ENCODE data around the gene UBR3.

The UBR3 gene

DNA sequence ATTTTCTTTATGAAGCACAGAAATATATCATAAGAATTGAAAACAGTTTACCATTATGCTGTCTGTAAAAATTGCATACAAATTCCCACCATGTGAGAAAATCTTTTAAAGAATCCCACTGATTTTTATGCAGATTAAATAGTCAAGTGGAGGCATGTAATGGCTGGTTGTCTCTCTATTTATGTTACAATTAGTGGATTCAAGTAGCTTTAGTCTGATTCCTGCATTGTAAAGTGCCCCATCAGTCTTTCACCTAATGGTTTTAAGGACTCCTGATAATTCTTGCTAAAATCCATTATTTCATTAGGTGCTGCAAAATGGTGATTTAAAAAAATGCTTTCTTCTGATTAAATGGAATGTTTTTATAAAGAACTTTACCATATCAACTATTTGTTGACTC lies 202.3 kb downstream of the UBR3 start:
- DNase-seq (ENCODE audit: low spot score), result no peak
- TF ChIP-seq, protein P1, sequence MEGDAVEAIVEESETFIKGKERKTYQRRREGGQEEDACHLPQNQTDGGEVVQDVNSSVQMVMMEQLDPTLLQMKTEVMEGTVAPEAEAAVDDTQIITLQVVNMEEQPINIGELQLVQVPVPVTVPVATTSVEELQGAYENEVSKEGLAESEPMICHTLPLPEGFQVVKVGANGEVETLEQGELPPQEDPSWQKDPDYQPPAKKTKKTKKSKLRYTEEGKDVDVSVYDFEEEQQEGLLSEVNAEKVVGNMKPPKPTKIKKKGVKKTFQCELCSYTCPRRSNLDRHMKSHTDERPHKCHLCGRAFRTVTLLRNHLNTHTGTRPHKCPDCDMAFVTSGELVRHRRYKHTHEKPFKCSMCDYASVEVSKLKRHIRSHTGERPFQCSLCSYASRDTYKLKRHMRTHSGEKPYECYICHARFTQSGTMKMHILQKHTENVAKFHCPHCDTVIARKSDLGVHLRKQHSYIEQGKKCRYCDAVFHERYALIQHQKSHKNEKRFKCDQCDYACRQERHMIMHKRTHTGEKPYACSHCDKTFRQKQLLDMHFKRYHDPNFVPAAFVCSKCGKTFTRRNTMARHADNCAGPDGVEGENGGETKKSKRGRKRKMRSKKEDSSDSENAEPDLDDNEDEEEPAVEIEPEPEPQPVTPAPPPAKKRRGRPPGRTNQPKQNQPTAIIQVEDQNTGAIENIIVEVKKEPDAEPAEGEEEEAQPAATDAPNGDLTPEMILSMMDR (IDR thresholded peaks at IDR 0.05; ENCODE audit: extremely low read depth, missing control alignments), result no peak

DNA sequence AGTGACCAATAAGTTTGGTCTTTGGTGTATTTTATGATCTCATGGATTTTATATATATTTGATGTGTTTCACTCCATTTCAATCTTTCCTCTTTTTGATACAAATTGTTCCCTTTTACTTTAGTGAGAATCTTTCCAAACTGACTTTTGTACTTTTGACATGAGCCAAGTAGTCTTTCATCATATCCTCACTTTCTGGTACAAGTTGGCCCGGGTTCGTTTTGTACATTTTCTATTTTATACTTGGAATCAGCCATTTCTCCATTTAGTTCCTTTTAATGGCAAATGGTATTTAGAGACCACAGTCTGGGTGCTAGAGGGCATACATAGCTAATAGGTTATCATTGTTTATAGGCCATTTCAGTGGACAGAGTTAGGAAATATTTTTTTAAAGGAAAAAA lies 202.8 kb downstream of the UBR3 start:
- no peak for DNase-seq (ENCODE audit: low spot score)
- TF ChIP-seq, protein P1 (IDR thresholded peaks at IDR 0.05; ENCODE audit: extremely low read depth, missing control alignments), result no peak

DNA sequence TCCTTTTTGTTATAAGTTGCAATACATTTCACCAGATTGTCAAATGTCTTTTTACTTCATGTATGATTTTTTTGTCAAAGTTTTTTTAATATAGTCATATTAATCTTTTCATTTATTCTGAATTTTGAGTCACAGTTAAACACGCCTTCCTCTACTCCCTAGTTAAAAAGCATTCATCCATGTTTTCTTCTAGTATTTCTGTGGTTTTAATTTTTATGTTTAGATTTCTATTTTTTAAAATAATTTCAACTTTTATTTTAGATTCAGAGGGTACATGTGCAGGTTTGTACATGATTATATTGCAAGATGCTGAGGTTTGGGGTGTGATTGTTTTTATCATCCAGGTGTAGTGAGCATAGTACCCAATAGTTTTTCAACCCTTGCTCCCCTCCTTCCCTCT lies 204.0 kb downstream of the UBR3 start:
- DNase-seq (ENCODE audit: low spot score), result no peak
- TF ChIP-seq, protein P1 (IDR thresholded peaks at IDR 0.05; ENCODE audit: extremely low read depth, missing control alignments), result no peak

DNA sequence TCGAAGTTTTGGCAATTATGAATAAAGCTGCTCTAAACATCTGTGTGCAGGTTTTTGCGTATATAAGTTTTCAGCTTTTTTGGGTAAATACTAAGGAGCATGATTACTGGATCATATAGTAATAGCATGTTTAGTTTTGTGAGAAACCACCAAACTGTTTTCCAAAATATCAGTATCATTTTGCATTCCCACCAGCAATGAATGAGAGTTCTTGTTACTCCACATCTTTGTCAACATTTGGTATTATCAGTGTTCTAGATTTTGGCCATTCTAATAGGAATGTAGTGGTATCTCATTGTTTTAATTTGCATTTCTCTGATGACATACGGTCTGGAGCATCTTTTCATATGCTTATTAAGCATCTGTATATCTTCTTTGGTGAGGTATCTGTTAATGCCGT lies 207.3 kb downstream of the UBR3 start:
- TF ChIP-seq, protein P1 (IDR thresholded peaks at IDR 0.05; ENCODE audit: extremely low read depth, missing control alignments), result no peak
- no peak for DNase-seq (ENCODE audit: low spot score)

DNA sequence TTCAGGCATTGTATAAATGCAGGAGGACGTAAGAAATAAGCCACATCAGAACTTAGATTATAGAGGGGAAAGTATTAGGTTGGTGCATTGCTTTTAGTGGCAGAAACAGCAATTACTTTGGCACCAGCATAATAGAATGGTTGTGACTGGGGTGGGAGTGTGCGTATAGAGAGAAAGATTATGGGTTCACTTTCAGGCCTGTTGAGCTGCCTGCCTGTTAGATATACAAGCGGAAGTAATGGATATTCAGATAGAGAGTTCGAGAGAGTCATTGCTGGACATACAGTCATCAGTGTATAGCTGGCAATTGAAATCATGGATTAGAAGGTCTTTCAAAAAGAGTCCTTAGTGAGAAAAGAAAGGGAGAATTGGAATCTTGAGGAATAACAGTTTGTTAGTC lies 211.5 kb downstream of the UBR3 start:
- no peak for DNase-seq (ENCODE audit: low spot score)
- TF ChIP-seq, protein P1 (IDR thresholded peaks at IDR 0.05; ENCODE audit: extremely low read depth, missing control alignments), result no peak

DNA sequence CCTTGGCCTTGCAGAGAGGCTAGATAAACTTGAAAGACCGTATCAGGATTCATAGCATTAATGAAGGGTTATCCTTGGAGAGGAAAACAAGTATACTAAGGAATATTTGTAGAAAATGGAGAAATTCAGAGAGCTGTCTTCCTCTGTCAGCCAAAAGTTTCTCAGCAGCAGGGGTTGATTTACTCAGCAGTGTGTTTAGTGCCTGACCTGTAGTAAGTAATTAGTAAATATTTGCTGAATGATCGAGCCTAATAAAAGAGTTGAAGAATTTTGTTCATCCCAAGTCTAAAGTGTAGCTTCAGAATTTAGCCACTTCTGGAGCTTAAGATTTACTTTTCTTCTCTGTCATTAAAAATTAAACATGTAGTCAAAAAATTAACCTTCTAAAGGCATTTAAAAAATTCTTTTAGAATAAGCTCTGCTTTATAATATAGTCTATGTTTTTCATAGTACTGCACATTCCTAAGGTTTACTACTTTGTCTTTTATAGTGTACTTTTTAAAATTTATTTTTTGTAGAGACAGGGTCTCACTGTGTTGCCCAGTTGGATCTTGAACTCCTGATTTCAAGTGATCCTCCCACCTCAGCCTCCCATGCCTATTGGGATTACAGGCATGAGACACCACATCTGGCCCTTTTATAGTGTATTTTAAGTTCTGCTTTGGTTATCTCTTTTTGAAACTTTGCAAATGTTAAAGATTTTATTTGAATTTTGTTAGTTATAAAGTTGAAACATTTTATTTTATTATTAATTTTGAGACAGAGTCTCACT lies 212.3 kb downstream of the UBR3 start:
- TF ChIP-seq, protein P1 (IDR thresholded peaks at IDR 0.05; ENCODE audit: extremely low read depth, missing control alignments), result no peak
- no peak for DNase-seq (ENCODE audit: low spot score)

DNA sequence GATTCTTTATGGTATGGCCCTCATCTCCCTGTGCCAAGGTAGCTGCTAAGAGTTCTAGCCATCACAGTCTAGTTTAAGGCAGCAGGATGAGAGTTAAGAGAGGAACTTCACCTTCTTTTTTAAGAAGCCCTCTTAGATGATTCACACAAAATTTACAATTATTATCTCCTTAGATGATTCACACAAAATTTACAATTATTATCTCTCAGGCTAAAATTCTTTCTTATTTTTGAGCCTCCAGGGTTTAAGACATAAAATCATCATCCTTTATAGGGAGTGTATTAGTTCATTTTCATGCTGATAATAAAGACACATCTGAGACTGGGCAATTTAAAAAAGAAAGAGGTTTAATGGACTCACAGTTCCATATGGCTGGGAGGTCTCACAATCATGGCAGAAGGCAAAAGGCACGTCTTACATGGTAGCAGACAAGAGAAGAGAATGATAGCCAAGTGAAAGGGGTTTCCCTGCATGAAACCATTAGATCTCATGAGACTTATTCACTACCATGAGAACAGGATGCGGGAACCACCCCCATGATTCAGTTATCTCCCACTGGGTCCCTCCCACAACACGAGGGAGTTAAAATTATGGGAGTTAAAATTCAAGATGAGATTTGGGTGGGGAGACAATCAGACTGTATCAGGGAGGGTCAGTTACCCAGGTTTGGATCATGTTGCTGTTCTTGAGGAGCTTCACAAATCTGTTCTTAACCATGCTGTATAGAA lies 217.7 kb downstream of the UBR3 start:
- TF ChIP-seq, protein P1 (IDR thresholded peaks at IDR 0.05; ENCODE audit: extremely low read depth, missing control alignments), result no peak

More for the DNA sequence above, 217.7 kb downstream of the UBR3 start:
- DNase-seq (ENCODE audit: low spot score), result no peak

Data from GM20000 (cell line).